ENCODE measurements around the gene DMKN.

Gene DMKN

DNA sequence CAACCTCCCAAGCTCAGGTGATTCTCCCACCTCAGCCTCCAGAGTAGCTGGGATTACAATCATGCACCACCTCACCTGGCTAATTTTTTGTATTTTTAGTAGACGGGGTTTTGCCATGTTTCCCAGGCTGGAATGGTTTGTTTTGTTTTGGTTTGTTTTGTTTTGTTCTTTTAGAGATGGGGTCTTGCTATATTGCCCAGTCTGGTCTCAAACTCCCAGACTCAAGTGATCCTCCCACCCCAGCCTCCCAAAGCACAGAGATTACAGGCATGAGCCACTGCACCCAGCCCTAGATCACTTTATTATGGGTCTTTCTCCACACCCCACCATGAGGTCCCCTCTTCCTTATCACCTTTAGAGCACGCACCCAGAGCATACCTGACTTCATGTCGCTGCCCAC lies 15.2 kb downstream of the DMKN start:
- no peak for DNase-seq (ENCODE audit: extremely low read depth, low read depth)
- TF ChIP-seq, protein P1, sequence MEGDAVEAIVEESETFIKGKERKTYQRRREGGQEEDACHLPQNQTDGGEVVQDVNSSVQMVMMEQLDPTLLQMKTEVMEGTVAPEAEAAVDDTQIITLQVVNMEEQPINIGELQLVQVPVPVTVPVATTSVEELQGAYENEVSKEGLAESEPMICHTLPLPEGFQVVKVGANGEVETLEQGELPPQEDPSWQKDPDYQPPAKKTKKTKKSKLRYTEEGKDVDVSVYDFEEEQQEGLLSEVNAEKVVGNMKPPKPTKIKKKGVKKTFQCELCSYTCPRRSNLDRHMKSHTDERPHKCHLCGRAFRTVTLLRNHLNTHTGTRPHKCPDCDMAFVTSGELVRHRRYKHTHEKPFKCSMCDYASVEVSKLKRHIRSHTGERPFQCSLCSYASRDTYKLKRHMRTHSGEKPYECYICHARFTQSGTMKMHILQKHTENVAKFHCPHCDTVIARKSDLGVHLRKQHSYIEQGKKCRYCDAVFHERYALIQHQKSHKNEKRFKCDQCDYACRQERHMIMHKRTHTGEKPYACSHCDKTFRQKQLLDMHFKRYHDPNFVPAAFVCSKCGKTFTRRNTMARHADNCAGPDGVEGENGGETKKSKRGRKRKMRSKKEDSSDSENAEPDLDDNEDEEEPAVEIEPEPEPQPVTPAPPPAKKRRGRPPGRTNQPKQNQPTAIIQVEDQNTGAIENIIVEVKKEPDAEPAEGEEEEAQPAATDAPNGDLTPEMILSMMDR (IDR thresholded peaks at IDR 0.05; ENCODE audit: low read depth, low read length, missing control alignments) = no peak
- no peak overlapping the region for H3K4me3 ChIP-seq (replicated peaks; ENCODE audit: low read depth, low read length)

DNA sequence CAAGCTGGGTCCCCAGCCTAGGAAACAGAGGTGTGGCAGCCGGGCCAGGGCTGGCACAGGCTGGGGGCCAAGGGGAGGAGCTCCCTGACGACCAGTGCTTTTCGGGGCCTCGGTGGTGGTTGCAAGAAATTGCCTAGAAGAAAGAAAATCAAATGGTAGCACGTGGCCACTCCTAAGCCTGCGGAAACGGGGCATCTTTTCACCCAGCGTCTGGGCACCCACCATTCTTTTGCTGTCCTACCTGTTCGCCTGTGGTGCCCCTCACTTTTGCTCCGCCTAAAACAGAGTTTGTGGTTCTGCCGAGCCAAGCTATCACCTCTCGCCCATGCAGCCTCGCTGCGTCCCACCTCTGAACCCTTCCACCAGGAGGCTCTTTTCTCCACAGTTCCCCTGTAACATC lies 16.0 kb downstream of the DMKN start:
- TF ChIP-seq, protein P1 (IDR thresholded peaks at IDR 0.05; ENCODE audit: low read depth, low read length, missing control alignments) = no peak
- H3K4me3 ChIP-seq (replicated peaks; ENCODE audit: low read depth, low read length) = no peak overlapping the region
- no peak for DNase-seq (ENCODE audit: extremely low read depth, low read depth)

DNA sequence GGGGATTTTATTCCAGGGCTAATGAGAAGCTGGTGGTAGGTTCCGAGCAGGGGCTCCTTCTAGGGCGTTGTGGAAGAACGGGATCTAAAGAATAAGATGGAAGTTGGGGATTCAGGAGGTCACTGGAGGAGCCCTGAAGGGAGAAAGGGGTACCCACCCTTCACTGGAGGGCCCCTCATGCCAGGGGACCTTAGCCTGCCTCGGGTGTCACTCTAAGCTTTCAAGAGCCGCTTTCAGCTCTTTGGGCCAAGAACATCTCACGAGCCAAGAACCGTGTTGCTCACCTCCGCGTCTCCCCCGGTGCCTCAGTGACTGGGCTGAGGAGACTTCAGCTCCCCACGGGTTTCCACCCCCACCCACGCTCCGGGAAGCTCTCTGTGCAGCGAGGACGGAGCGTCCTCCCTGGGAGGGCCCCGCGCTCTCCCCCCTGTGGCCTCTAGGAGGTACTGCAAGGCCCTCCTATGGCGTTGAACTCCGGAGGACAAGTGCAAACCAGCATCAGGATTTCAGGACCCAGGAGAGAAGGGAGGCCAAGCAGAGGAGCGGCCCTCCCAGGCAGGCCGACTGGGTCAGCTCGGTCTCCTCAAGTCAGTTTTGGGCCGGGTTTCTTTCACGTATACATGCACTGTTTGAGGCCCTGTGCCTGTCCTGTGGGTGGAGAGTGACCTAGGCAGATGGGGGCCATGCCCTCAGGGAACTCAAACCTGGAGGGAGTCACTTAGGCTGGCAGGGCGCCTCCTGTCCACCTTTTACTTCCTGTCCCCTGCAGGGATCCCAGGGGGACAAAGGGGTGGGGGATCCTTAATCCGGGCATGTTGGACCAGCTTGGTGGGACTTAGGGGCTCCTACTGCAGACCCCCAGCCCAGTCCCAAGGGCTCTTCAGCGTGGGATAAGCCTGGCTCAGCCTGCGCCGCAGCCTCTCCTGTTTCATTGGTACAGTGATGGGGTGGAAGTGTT lies 18.1 kb downstream of the DMKN start:
- DNase-seq (ENCODE audit: extremely low read depth, low read depth) = peak; percentile 15
- TF ChIP-seq, protein P1 (IDR thresholded peaks at IDR 0.05; ENCODE audit: low read depth, low read length, missing control alignments) = peak; percentile 96
- no peak overlapping the region for H3K4me3 ChIP-seq (replicated peaks; ENCODE audit: low read depth, low read length)

DNA sequence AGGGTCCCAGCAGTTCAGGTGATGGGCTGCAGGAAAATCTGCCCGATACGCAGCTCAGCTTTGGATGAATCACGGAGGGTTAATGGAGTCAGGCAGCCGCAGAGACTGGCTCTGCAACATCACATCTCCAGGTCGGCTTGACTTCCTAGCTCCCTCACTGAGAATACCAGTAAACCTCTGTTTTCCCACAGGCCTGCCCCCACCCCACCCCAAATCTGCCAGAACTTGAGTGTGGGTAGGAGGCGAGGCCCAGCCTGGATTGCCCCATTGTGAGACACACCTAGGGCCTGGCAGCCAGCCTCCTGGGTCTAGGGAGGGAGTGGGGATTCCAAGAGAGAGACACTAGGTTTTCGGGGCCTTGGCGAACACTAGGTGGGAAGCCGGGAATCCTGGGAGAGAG lies 19.5 kb downstream of the DMKN start:
- TF ChIP-seq, protein P1 (IDR thresholded peaks at IDR 0.05; ENCODE audit: low read depth, low read length, missing control alignments) = no peak
- no peak for DNase-seq (ENCODE audit: extremely low read depth, low read depth)
- H3K4me3 ChIP-seq (replicated peaks; ENCODE audit: low read depth, low read length) = no peak overlapping the region

DNA sequence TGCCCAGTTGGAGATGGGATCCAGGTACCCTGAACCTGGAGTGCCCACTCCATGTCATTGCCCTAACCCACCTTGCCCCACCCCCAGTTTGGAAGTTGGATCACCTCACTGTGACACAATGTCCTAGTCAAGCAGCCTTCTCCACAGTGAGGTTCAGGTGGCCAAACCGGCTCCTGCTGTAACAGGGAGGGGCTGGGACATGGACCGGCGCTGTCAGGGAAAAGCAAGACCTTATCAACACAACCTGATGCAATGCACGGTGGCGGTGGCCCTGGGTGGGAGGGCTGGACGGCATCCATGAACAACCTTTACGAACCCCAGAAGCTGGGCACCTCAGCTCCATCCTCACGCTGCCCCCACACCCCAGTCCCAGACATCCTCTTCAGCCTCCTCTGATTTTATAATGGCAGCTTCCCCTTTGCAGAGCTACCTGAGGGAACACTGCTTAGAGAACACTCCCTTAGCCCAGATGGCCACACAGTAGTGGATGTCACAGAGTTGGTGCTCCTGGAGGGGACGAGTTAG lies 21.6 kb downstream of the DMKN start:
- TF ChIP-seq, protein P1 (IDR thresholded peaks at IDR 0.05; ENCODE audit: low read depth, low read length, missing control alignments) = no peak
- no peak overlapping the region for H3K4me3 ChIP-seq (replicated peaks; ENCODE audit: low read depth, low read length)
- DNase-seq (ENCODE audit: extremely low read depth, low read depth) = no peak

DNA sequence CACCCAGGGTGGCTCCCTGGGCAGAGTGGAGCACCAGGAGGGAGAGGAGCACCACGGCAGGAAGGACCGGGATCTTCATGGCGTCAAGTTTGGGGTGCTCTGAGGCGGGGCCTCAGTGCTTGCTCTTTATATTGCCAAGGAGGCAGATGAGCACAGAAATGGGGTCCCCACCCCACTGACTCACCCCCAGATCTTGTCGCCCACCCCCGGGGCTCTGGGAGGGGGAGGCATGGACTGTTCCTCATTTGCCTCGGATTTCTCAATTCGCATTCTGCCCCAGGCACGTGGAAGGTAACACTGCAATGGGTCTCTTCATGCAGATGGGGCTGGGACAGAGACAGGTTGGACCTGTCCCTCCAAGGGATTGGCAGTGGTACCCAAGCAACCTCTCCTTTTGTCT lies 23.1 kb downstream of the DMKN start, which contains the start of gene KRTDAP:
Gene KRTDAP, minus strand, starts transcription at position 101 of the 400 bp plus-strand sequence. Its CDS starts 22 bp downstream, at position 79.
- H3K4me3 ChIP-seq (replicated peaks; ENCODE audit: low read depth, low read length) = no peak within 1 kb of the TSS
- no peak for DNase-seq (ENCODE audit: extremely low read depth, low read depth)
- TF ChIP-seq, protein P1 (IDR thresholded peaks at IDR 0.05; ENCODE audit: low read depth, low read length, missing control alignments) = no peak

Data from HFF-Myc (cell line).